DMS53 (cell line): ENCODE measurements around the gene NDUFS7.

ENCODE experiments used
- DNase-seq: peaks from one replicate; lab custom pipeline; 2025; lab: John Stamatoyannopoulos, UW

Gene NDUFS7

DNA sequence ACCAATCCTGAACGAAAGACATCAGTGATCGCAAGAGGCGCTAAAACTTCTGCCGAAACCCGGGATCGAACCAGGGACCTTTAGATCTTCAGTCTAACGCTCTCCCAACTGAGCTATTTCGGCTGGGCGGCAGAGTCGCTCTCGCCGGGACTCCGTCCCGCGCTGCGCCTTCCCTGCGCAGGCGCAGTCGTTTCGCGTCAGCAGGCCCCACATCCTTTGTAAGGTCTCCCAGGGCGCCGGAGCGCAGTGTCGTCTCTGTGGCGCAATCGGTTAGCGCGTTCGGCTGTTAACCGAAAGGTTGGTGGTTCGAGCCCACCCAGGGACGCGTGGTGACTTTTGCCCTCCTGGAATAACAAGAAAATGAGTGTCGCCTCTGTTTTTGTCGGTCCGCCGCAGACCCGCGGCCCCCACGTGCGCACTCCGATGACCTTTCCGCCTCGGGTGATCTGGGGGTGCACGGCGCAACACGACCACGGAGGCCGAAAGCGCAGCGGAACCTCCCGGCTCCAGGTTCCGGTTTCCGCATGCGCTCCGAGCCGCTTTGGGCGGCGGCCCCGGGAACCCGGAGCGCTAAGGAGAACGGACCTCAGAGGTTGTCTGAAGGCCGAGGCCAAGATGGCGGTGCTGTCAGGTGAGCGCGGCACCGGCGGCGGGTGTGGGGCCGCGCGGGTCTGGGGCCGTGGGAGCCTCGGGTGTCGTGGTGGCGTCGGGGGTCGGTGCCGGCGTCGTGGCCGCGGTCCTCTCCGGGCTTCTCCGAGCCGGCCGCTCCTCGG is at the start of gene NDUFS7:
TSS of gene NDUFS7 (plus strand) at position 596 of the 773 bp plus-strand sequence. CDS start at position 616, 20 bp downstream.
- peak; percentile 92 for DNase-seq

DNA sequence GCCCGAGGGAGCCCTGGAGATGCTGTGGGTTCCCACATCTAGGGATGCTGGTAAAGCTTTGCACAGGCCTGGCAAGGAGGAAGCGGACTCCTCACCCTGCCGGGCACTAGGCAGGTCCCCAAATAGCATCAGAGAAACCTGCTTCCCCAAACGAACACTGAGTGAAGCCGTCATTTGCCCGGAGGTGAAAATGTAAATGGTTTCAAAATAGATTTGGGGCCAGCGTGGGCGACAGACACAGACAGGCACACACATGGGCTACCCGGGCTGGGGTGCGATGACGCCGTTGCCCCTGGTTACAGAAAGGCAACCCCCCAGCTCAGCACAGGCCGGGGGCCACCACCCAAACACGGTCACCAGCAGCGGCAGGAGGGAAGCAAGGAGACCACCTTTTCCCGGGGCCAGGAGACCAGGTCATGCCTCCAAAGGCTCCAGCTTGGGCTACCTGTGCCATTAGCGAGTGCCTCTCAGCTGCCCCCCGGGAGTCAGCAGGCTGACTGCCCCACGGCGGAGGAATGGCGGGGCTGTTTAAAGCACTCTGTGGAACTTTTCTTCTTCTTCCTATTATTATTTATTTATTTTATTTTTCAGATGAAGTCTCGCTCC is 47.5 kb upstream of the NDUFS7 start:
- DNase-seq: no peak

DNA sequence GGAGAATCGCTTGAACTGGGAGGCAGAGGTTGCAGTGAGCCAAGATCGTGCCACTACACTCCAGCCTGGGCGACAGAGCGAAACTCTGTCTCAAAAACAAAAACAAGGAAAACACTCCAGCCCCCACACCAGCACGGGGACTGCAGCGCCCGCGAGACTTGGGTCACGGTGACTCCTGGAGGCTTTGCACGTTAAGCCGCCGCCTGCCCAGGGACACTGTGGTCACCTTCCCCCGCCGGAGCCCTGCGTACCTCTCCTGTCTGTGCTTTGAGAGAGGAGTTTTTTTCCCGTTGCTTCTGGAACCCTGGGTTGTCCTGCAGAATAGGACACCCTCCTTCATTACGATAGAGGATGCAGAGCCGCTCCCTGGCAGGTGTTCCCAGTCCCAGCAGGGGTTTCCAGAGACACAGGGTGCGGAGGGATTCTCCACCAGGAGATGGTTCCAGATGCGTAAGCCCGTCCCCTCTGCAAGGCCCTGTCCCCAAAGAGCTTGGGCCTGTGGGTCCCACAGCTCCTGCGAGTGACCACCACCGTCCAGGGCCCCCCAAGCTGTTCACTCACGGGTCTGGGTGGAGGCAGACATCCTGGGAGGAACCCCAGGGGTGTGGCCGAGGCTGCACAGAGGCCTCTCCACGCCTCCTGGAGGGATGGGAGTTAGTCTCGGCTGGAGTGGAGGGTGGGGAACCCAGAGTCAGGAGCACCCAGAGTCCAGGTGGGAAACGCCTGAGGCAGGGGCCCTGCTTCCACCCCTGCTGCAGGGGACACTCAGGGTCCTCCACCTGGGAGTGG is 42.8 kb upstream of the NDUFS7 start:
- peak; percentile 26 for DNase-seq

DNA sequence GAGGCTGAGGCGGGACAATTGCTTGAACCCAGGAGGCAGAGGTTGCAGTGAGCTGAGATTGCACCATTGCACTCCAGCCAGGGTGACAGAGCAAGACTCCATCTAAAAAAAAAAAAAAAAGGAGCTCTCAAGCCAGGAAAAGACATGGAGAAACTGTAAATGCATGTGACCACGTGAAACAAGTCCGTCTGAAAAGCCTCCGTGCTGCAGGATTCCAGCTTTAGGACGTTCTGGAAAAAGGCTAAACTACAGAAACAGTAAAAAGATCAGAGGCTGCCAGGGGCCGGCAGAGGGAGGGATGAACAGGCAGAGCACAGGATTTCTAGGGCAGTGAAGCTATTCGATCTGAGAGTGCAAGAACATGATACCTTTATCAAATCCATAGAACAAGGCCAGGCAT is 40.7 kb upstream of the NDUFS7 start:
- peak; percentile 31 for DNase-seq

DNA sequence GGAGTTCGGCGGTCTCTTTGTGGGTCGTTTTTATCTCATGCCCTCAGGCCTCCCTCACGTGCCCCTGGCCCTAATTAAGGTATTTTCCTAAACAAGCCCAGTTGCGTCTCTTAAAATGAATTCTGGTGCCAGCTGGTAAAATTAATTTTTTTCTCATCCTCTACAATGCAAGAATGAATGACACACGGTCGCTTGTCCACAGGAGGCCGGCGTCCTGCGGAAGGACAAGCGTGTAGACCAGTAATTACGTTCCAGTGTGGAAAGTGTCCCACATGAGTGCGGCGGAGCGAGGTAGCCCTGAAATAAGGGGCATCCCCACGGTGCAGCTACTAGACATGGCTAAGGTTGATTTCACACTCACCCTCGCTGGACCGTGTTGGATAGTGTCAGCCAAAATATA is 34.5 kb upstream of the NDUFS7 start:
- DNase-seq: no peak

DNA sequence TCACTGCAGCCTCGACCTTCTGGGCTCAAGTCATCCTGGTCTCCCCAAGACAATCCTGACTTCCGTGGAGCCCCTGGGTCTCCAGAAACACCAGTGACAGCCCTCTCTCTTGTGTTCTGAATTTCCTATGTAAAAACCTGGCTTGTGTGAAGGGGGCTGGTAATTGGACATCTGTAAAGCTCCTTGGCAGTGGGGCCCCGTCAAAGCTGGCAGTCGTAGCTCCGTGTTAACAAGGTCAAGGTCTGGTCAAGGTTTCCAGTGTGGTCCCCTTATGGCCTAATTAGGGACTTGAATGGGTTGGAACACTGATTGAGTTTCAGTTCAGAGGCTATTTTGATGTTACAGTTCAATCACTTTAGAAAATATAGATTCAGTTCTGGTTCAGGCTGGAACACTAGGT is 32.8 kb upstream of the NDUFS7 start:
- no peak for DNase-seq

DNA sequence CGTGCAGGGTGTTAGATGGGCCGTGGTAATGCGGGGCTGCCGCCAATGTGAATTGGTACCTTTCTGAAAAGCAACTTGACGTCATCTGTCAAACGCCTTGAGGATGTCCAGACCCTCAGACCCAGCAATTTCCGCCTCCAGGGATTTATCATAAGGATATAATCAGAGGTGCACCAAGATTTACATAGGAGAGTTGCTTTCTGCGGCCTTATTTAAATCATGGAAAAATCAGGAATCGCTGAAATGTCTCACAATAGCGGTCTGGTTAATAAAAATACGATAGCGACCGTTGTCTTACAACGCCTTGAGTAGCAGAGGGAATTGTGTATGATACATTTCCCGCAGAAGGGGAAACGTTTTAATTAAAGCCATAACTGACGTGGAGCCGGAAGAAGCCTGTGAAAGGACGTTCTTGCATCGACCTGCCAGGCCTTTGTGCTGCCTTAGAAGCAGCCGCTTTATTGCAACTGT is 32.3 kb upstream of the NDUFS7 start:
- no peak for DNase-seq

DNA sequence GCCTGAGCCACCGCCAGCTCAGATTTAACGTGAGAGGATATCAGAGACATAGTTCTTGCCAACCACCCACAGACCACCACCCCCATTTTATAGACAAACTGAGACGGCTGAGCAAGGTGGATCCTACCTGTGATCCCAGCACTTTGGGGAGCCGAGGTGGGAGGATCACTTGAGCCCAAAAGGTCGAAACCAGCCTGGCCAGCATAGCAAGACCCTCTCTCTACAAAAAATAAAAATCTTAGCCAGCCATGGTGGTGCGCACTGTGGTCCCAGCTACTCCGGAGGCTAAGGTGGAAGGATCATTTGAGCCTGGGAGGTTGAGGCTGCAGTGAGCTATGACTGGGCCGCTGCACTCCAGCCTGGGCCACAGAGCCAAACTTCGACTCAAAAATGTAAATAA is 30.6 kb upstream of the NDUFS7 start:
- DNase-seq: no peak

DNA sequence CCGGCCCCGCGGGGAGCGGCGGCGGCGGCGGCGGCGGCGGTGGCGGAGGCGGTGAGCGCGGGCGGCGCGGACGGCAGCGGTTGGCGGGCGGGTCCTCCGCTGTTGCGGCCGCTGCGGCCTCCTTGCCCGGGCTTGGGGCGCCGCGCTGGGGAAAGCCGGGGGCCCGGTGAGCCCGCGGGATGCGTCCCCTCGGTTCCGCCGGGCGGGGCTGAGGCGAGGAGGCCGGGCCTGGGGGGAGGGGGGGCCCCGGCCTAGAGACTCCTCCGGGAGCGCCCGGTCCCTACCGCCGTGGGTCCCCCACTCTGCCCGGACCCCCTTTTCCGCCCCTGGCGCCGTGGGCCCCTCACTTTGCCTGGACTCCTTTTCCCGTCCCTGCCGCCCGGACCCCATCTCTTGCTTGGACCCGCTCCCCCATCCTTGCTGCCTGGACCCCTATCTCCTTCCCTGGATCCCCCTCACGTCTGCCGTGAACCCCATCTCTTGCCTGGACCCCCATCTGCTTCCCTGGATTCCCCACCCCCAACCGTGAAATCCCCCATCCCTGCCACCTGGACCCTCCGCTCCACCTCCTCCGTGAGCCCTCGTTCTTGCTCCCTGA is 28.6 kb upstream of the NDUFS7 start:
- DNase-seq: no peak

DNA sequence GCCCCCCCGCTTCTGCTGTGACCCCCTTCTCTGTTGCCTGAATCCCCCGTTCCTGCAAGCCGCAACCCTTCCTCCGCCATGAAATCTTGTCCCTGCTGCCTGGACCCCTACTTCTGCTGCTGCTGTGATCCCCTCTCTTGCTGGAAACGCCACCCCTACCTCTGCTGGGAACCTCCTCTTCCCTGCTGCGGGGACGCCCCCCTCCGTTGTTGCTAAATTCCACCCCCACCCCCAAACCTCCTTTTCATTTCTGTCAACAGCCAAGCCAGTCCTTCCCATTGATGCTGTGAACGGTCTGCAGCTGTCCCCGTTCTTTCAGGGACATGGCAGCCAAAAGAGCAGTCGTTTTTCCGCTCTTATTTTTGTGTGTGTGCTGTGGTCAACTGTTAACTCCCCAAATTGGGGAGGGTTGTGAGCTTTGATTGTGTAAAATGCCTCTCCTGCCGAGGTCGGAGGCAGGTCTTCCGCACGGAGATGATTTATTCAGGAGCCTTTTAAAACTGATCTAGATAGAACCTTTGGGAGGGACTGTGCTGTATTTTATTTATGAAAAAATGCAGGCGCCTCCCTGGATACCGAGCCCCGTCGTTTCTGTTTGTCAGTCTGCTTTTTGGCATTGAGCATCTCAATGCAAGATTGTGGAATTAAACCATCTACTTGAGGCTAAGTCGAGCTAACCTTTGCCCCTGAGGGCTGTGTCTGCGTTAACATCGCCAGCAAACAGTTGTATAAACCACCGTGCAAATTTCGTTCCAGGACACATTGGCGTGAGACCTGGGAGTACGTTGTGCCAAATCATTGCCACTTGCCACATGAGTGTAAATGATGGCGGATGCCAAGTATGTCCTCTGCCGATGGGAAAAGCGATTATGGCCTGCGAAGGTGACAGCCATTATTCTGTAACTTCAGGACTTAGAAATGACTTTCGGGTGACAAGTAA is 27.9 kb upstream of the NDUFS7 start:
- DNase-seq: no peak

DNA sequence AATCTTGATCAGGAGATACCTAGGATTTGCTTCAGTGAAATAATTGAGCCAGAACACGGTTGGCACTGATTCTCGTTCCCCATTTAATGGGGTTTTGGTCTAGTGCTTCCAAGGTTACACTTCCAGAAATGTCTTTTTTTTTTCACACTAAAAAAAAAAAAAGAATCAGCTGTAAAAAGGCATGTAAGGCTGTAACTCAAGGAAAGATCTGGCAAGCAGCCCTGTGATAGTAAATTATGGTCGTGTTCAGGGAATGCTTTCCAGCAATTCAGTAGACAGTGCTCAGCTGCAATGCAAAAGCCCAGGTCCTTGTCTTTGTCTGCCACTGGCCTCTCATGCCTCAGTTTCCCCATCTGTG is 27.2 kb upstream of the NDUFS7 start:
- DNase-seq: no peak

DNA sequence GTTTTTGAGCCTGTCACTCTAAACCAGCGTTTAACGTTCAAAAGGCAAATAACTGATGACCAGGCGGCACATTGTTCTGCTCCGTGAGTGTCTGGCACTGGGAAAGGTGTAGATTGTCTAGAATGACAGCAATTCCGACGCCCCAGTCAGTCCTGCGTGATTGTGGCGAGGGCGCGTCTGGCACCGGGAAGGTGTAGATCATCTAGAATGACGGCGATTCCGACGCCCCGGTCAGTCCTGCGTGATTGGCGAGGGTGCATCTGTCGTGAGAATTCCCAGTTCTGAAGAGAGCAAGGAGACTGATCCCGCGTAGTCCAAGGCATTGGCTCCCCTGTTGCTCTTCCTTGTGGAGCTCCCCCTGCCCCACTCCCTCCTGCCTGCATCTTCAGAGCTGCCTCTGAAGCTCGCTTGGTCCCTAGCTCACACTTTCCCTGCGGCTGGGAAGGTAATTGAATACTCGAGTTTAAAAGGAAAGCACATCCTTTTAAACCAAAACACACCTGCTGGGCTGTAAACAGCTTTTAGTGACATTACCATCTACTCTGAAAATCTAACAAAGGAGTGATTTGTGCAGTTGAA is 26.1 kb upstream of the NDUFS7 start:
- DNase-seq: no peak

DNA sequence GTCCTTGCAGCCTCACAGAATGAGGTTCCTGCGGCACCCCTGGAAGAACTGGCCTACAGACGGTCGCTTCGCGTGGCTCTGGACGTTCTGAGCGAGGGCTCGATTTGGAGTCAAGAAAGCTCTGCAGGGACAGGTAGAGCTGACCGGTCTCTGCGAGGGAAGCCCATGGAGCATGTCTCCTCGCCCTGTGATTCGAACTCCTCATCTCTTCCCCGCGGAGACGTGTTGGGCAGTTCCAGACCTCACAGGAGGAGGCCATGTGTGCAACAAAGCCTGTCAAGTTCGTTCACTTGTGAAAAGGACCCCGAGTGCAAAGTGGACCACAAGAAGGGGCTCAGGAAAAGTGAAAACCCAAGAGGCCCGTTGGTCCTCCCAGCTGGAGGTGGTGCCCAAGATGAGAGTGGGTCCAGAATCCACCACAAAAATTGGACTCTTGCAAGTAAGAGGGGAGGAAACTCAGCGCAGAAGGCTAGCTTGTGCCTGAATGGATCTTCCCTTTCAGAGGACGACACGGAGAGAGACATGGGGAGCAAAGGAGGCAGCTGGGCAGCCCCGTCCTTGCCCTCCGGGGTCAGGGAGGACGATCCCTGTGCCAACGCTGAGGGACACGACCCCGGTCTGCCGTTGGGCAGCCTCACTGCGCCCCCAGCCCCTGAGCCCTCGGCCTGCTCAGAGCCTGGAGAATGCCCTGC is 23.4 kb upstream of the NDUFS7 start:
- DNase-seq: no peak

DNA sequence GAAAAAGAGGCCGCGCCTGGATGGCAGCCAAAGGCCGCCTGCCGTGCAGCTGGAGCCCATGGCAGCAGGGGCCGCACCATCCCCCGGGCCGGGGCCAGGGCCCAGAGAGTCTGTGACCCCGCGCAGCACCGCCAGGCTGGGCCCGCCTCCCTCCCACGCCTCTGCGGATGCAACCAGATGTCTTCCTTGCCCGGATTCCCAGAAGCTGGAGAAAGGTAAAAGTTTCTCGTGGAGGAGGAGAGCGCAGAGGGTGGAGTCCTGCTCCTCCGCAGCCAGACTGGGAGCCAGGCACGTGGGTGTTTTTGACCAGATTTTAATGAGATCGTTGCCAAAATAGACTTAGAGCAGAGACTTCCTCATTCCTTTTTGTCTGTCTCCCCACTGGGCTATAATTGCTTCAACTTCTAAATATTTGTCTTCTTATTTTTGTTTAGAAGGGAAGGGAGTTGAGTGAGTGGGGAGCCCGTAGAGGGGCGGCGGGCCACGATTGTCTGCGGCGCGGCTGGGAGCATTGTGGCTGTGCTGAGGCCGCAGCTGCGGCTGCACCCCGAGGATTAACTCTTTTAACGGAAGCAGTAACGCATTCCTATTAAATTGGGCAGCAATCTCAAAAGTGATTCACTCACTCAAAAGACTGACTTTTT is 22.8 kb upstream of the NDUFS7 start:
- no peak for DNase-seq

DNA sequence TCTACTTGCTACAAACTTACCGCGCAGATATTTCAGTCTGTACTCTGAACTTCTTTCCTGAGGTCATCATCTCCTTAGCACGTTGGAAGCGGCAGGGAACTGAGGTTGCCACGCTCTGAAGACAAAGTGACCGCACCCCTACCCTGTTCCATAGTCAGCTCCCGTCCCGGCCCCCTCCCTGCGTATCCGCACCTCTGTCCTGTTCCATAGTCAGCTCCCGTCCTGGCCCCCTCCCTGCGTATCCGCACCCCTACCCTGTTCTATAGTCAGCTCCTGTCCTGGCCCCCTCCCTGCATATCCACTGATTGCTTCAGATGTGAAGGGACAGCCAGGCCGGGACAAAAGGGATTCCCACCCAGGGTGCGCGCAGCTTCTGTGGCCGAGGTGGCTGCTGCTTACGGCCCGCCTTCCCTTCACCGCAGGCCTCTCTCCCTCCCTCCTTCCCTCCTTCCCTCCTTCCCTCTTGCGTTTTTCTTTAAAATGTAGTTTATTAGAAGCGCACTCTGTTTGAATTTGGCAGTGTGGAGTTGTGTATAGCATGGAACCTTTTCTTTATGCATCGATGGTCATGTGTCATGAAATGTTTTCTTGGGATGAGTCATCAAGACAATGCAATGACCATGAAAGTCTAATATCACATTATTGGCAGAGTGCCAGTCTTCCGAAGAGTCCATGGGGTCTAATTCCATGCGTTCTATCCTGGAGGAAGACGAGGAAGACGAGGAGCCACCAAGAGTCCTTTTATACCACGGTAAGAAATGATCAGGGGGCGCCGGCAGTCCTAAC is 21.9 kb upstream of the NDUFS7 start:
- peak; percentile 43 for DNase-seq

DNA sequence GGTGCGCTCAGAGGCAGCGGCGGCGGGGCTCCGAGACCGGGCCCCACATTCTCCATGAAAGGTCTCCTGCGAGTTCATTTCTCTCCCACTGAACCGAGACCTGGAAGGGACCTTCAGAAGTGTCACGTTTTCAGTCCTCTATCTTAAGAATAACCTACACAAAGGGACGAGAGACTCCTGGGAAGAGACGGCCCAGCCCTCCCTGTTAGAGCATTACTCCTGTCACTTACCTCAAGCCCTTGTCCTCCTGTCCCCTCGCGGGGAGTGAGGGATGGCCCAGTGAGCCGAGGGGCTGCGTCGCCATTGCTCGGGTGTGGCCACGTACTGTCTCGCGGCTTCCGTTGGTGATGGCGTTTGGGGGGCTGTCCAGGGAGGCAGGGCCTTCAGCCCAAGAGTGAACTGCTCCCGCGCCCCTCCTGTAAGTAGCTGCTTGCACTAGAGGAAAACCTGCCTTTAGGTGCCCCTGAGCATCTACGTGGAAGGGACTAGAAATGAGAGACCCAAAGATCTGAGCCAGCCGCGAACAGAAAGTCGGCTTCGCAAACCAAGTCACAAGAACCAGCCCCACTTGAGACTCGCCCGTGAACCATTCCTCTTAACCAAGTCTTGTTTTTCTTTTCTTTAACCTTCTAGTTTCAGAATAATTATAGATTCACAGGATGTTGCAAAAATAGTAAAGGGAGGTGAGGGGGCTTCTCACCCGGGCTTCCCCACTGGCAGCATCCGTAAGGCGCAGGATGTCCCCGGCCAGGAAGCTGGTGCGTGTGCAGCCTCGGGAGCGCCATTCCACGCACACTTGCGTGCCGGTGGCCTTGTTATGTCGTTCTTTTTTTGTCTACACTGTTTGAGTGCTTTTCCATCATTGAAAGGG is 21.1 kb upstream of the NDUFS7 start:
- DNase-seq: no peak

DNA sequence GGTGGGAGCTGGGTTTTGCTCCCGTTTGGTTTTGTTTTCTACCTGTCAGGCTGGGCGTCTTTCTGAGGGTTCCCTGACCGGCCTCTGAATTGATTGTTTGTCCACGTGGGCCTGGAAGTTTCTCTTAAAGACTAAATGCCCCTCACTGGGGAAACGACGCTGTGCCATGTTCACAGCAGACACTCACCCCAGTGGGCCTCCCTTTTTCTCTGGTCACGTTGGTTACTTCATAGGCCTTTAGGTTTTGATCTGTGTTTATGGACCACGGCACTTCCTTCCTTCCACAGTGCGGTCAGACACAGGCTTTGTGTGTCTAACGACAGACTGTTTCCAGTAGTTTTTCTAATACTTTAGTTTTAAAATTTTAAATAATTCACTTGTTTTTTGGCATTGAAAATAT is 20.1 kb upstream of the NDUFS7 start:
- DNase-seq: no peak

DNA sequence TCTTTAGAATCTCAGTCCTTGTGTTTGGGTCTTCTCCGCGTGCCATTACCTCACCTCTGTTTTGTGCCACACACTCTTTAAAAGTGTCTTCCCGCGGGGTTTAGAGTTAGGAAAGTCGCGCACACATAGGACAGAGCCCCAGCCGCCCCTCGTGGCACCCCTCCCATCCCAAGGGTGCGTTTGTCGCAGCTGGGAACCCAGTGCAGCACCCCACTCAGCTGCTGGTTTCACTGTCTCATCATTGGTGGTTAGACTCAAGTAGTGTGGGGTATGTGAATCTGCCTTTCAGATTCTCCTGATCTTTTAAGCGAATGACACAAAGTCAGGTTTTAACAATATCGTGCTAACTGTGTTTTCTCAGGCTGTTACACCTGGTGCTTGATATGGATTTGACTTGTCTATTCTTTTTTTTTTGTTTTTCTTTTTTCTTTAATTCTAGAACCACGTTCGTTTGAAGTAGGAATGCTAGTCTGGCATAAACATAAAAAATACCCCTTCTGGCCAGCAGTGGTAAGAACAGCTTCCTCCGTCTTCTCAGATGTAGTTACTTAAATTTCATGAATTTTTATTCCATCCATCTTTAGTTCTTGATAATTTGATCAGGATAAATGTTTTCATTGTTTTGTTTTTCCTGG is 19.5 kb upstream of the NDUFS7 start:
- no peak for DNase-seq
